Adrenal gland (tissue), 5 donors: ENCODE data around the gene EEF1E1.

Experiments used
- CTCF ChIP-seq, 6 experiments: fragments of 450-650 bp in 4 of 6; fragments of 200-600 bp in 2 of 6; sonication (generic) in 1 of 6; IDR thresholded peaks; 1 replicate in 5 of 6; 2 replicates in 1 of 6; pipeline versions ENCODE4 v1.5.1 to v1.8.0; 2016 to 2021; ENCODE audit warnings: antibody characterized with exemption in 6 of 6, mild to moderate bottlenecking in 2 of 6, moderate library complexity in 1 of 6
- POLR2A ChIP-seq, 2 donors: fragments of 450-650 bp; IDR thresholded peaks; one replicate each; pipeline ENCODE4 v1.6.1; 2017; ENCODE audit warnings: antibody characterized with exemption in 2 of 2, mild to moderate bottlenecking in 2 of 2, moderate library complexity in 1 of 2
- donor health status: DM: no; HTN: no; CAD: no.

GRCh38 chr6:8086755-8087306, 15.5 kb downstream of the EEF1E1 start:
- no peak for TF ChIP-seq CTCF (IDR thresholded peaks at IDR 0.05)
- TF ChIP-seq POLR2A (IDR thresholded peaks at IDR 0.05), result no peak
